LNCaP clone FGC (cell line): ENCODE measurements around the gene NHS.
A peak's percentile ranks its signal among the peaks of the same experiment; 100 is the strongest.

ENCODE experiments used
- DNase-seq: peaks from one replicate; pipeline ENCODE4 v3.0.0-alpha.2; 2011; ENCODE audit warnings: low read depth
- H3K4me3 ChIP-seq: 2 replicates; pipeline ENCODE4 v1.5.1; 2011; ENCODE audit warnings: mild to moderate bottlenecking, low read depth, low read length, control low read depth
- CTCF ChIP-seq: IDR thresholded peaks from 2 replicates; pipeline ENCODE4 v1.5.1; 2012; ENCODE audit warnings: mild to moderate bottlenecking; ENCODE audit not compliant: control insufficient read depth, insufficient read depth; ENCODE audit errors: extremely low read depth

The NHS gene

GRCh38 chrX:17554914-17555313 is 179.9 kb downstream of the NHS start:
- DNase-seq: no peak

DNA sequence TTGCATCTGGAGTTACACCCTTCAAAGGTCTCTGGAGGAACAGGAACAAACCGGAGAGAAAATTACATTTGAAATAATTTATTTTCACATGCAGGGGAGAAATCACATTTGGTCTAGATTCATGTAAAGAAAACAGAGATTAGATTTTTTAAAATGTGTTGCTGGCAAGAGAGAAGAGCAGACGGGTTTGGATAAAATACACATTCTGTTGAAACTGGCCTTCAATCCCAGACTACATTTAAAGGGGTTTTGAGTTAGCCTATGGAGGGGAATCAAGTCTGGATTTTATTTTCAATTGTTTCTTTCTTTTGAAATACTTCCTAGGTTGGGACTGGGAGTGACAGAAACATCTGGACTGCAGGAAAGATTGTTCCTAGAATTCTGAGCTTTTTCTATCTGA is 180.8 kb downstream of the NHS start:
- DNase-seq: no peak
- TF ChIP-seq CTCF: no peak
- no peak overlapping the region for H3K4me3 ChIP-seq

More at GRCh38 chrX:17554914-17555313, 179.9 kb downstream of the NHS start:
- TF ChIP-seq CTCF: no peak
- no peak overlapping the region for H3K4me3 ChIP-seq

DNA sequence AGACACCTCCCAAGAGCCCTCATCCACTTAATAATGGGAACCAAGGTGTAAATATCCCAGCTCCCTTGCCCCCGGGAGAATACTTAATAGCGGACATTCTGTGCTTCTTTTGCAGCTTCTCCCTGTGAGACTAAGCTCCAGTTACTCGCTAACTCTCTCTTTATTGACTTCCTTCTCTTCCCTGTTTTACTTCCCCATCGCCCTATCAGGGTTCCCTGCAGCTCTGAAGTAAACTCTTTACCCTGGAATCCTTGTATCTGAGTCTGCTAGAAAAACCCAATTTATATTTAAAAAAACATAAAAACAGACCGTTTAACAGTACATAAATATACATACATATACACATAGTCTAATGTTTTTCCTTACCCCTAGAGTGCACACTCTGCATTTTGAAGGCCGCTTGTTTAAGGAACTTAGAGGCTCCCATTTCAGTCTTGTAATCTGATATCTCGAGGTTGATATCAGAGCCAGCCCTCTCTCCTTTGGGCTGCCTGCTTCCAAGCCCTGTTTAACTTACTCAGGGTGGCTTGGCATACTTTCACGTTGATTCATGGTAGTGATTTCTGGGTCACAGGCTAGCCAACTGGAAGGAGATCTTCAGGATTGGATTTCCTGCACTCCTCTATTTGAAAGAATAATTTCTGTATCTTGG is 184.9 kb downstream of the NHS start:
- peak; percentile 39 for DNase-seq
- no peak overlapping the region for H3K4me3 ChIP-seq
- TF ChIP-seq CTCF: no peak

DNA sequence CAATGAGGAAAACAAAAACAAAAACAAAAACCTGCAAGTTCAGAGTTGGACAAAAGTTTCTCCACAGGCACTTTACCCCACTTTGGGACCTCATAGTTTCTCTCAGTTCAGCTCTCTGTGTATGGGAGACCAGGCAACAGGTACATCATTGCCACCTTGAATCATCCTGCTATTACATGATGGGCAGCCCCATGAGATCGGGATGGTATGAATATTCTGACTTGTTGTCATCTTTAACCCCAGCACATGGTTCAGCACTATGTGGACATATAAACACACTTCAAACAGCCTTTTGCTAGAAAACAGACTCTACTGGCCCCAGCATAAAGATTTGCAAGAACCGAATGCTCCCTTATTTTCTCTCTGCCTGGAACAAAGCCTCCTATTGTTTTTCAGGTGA is 185.4 kb downstream of the NHS start:
- H3K4me3 ChIP-seq: no peak overlapping the region
- DNase-seq: no peak
- no peak for TF ChIP-seq CTCF

- H3K4me3 ChIP-seq: no peak overlapping the region
- no peak for DNase-seq
- no peak for TF ChIP-seq CTCF
Measured at GRCh38 chrX:17563076-17563475, 188.1 kb downstream of the NHS start.

GRCh38 chrX:17563515-17563914 is 188.5 kb downstream of the NHS start:
- DNase-seq: no peak
- no peak overlapping the region for H3K4me3 ChIP-seq
- no peak for TF ChIP-seq CTCF
